ENCODE measurements around the gene PRPSAP1.
A peak's percentile ranks its signal among the peaks of the same experiment; 100 is the strongest.

Gene PRPSAP1

DNA sequence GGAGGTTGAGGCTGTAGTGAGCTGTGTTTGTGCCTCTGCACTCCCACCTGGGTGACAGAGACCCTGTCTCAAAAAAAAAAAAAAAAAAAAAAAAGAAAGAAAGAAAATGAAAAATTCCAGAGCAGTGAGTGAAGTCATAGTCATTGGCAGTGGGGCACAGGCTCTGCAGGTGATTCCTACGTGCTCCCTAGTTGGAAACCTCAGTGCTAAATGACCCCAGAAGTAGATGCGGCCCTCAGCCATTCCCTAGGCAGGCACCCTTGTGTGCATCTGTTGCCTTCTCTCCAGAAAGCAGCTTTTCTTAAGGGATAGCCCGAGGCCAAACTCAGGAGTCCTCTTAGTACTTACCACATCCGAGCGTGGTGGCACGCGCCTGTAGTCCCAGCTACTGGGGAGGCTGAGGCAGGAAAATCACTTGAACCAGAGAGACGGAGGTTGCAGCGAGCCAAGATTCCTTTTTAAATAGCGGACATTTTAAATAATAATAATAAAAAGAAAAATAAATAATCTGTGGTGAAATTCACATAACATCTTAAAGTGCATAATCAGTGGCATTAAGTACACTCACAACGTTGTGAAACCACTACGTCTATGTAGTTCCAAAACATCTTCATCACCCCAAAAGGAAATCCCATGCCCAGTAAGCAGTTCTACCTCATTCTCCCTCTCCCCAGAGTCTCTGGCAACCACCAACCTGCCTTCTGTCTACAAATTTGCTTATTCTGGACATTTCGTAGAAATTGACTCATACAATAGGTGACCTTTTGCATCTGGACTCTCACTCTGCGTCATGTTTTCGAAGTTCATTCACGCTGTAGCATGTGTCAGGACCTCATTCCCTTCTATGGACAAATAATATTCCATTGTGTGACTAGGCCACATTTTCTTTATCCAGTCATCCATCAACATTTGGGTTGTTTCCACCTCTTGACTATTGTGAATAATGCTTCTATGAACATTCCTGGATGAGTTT, 18.2 kb upstream of the PRPSAP1 start:
- TF ChIP-seq YY1 (IDR thresholded peaks at IDR 0.05; ENCODE audit: insufficient read depth, insufficient read length) (no peak), ZNF274 (IDR thresholded peaks at IDR 0.05; ENCODE audit: low read depth, low read length) (no peak), SUZ12 (IDR thresholded peaks at IDR 0.05; ENCODE audit: extremely low read depth, insufficient read depth, insufficient read length) (no peak)
- Histone ChIP-seq H3K4me3 (ENCODE audit: insufficient read length, low read depth) (no peak overlapping the region), H3K4me1 (ENCODE audit: insufficient read depth, insufficient read length) (peaks cover 18% of the 10 kb centered on the region), H3K27me3 (ENCODE audit: insufficient read depth, insufficient read length) (no peaks in the 10 kb centered on the region), H3K9ac (ENCODE audit: insufficient read length, low read depth) (no peak overlapping the region), H3K9me3 (ENCODE audit: insufficient read depth, low read length) (peaks cover 17% of the 10 kb centered on the region; the same call in 1 of the 2 replicates), H3K36me3 (ENCODE audit: insufficient read depth, insufficient read length, low read length) (no peaks in the 10 kb centered on the region)
- no peak for DNase-seq (ENCODE audit: low read depth, low spot score)

DNA sequence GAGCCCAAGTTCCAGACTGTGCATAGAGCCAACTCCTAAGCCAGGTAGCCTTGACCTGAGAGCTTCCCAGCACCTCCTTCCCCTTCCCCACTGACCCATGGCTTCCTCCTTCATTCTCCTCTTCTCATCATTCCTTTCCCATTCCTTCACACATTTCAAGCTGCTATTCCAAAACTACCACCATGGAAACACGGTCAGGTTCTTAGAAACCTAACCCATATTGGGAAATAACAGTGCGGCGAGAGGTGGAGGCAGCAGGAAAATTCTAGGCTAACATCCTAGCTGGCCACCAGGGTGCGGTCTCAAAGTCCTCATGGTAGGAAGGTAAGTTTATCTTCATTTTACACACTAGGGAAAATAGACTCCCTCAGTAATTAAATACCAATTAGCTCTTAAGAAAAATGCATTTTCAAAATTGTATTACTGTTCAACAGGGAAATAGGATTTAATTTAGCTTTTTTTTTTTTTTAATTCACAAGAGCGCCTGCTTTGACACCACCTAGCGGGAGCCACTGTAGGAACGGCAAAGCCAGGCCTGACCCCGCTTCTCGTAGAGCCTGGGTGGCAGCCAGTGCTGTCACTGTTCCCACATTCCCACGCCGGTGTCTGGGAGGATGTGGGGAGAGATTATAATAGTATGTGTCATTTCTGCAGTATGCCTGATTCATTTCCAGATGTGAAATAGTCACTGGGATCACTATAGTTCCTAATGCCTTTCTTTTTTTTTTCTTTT, 16.7 kb upstream of the PRPSAP1 start:
- TF ChIP-seq ZNF274 (IDR thresholded peaks at IDR 0.05; ENCODE audit: low read depth, low read length) (no peak), YY1 (IDR thresholded peaks at IDR 0.05; ENCODE audit: insufficient read depth, insufficient read length) (no peak), SUZ12 (IDR thresholded peaks at IDR 0.05; ENCODE audit: extremely low read depth, insufficient read depth, insufficient read length) (no peak)
- no peaks in the 10 kb centered on the region for H3K27me3 ChIP-seq (ENCODE audit: insufficient read depth, insufficient read length)
- peaks cover 17% of the 10 kb centered on the region; the same call in 1 of the 2 replicates for H3K9me3 ChIP-seq (ENCODE audit: insufficient read depth, low read length)
- no peak overlapping the region for H3K9ac ChIP-seq (ENCODE audit: insufficient read length, low read depth)
- DNase-seq (ENCODE audit: low read depth, low spot score), result no peak
- no peak overlapping the region for H3K4me3 ChIP-seq (ENCODE audit: insufficient read length, low read depth)
- peaks cover 23% of the 10 kb centered on the region for H3K4me1 ChIP-seq (ENCODE audit: insufficient read depth, insufficient read length)
- no peaks in the 10 kb centered on the region for H3K36me3 ChIP-seq (ENCODE audit: insufficient read depth, insufficient read length, low read length)

DNA sequence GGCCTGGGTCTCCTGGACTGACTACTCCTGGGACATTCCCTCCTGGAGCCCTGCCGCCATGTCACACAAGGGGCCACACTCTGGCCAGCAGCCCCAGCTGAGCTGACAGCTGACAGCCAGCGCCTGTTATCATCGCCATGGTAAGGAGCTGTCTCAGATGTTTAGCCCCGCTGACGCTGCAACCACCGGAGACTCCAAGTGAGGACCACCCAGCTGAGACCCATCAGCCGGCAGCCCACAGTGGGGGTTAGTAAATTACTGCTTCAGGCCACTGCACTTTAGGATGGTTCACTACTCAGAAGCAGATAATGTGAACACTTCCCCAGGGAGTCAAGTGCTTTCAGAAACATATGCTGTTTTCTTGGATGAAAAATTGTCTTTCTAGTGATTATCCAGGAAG, 16.1 kb upstream of the PRPSAP1 start:
- no peak for DNase-seq (ENCODE audit: low read depth, low spot score)
- no peaks in the 10 kb centered on the region for H3K27me3 ChIP-seq (ENCODE audit: insufficient read depth, insufficient read length)
- H3K9ac ChIP-seq (ENCODE audit: insufficient read length, low read depth), result no peak overlapping the region
- no peak overlapping the region for H3K4me3 ChIP-seq (ENCODE audit: insufficient read length, low read depth)
- peaks cover 17% of the 10 kb centered on the region; the same call in 1 of the 2 replicates for H3K9me3 ChIP-seq (ENCODE audit: insufficient read depth, low read length)
- TF ChIP-seq SUZ12 (IDR thresholded peaks at IDR 0.05; ENCODE audit: extremely low read depth, insufficient read depth, insufficient read length) (no peak), ZNF274 (IDR thresholded peaks at IDR 0.05; ENCODE audit: low read depth, low read length) (no peak), YY1 (IDR thresholded peaks at IDR 0.05; ENCODE audit: insufficient read depth, insufficient read length) (no peak)
- peaks cover 26% of the 10 kb centered on the region for H3K4me1 ChIP-seq (ENCODE audit: insufficient read depth, insufficient read length)
- H3K36me3 ChIP-seq (ENCODE audit: insufficient read depth, insufficient read length, low read length), result no peaks in the 10 kb centered on the region

DNA sequence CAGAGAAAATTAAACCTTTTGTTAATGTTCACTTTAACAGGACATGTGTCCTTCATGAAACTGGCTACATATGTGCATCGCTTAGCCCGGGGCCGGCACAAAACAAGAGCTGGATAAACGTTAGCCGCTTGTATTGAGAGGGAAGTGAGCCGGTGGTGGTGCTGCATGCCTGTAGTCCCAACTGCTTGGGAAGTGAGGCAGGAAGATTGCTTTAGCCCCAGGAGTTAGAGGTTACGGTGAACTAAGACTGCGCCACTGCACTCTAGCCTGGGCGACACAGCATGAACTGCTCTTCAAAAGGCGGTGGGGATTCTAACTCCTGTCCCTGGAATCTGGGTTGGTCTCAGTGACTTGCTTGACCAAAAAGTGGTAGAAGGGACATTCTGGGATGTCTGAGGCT, 15.7 kb upstream of the PRPSAP1 start:
- H3K36me3 ChIP-seq (ENCODE audit: insufficient read depth, insufficient read length, low read length), result no peaks in the 10 kb centered on the region
- H3K4me3 ChIP-seq (ENCODE audit: insufficient read length, low read depth), result no peak overlapping the region
- no peaks in the 10 kb centered on the region for H3K27me3 ChIP-seq (ENCODE audit: insufficient read depth, insufficient read length)
- TF ChIP-seq YY1 (IDR thresholded peaks at IDR 0.05; ENCODE audit: insufficient read depth, insufficient read length) (no peak), ZNF274 (IDR thresholded peaks at IDR 0.05; ENCODE audit: low read depth, low read length) (no peak), SUZ12 (IDR thresholded peaks at IDR 0.05; ENCODE audit: extremely low read depth, insufficient read depth, insufficient read length) (no peak)
- no peak for DNase-seq (ENCODE audit: low read depth, low spot score)
- peaks cover 26% of the 10 kb centered on the region for H3K4me1 ChIP-seq (ENCODE audit: insufficient read depth, insufficient read length)
- peaks cover 17% of the 10 kb centered on the region; the same call in 1 of the 2 replicates for H3K9me3 ChIP-seq (ENCODE audit: insufficient read depth, low read length)
- H3K9ac ChIP-seq (ENCODE audit: insufficient read length, low read depth), result peak overlapping the region; percentile 16

DNA sequence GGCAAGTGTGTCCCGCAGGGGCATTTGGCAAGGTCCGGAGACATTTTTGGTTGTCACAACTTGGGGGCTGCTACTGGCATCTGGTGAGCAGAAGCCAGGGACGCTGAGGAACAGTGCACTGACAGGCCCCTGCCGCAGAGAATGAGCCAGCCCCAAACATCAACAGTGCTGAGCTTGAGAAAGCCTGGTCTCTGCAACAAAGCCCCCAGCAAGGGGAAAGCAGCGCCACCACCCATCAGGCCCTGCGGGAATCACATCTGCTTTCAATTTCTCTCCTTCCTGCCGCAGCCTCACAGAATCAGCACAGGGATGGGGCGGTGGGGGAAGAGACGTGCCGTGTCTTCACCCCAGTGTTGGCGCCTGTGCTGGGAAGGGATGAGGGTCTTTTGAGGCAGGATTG, 14.8 kb upstream of the PRPSAP1 start:
- Histone ChIP-seq H3K4me3 (ENCODE audit: insufficient read length, low read depth) (no peak overlapping the region), H3K4me1 (ENCODE audit: insufficient read depth, insufficient read length) (peaks cover 21% of the 10 kb centered on the region), H3K36me3 (ENCODE audit: insufficient read depth, insufficient read length, low read length) (no peaks in the 10 kb centered on the region), H3K27me3 (ENCODE audit: insufficient read depth, insufficient read length) (no peaks in the 10 kb centered on the region), H3K9me3 (ENCODE audit: insufficient read depth, low read length) (peaks cover 17% of the 10 kb centered on the region; the same call in 1 of the 2 replicates), H3K9ac (ENCODE audit: insufficient read length, low read depth) (no peak overlapping the region)
- no peak for DNase-seq (ENCODE audit: low read depth, low spot score)
- TF ChIP-seq YY1 (IDR thresholded peaks at IDR 0.05; ENCODE audit: insufficient read depth, insufficient read length) (no peak), SUZ12 (IDR thresholded peaks at IDR 0.05; ENCODE audit: extremely low read depth, insufficient read depth, insufficient read length) (no peak), ZNF274 (IDR thresholded peaks at IDR 0.05; ENCODE audit: low read depth, low read length) (no peak)

DNA sequence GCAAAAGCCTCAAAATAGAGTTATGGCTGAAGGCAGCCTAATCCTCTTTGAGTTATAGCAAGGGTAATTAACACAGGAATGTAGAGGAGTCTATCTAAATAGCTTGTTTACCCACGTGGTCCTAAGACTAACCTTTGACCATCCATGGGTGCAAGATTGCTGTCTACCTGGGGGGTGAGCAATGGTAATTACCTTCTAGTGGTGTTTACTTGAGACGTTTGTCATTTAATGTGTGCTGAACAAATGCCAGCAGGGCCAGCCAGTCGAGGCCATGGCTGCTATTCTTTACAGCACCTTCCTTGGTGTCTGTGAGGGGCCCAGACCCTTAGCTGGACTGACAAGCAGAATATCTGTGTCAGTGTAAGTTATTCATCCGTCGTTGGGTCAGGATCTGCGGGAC, 13.9 kb upstream of the PRPSAP1 start:
- DNase-seq (ENCODE audit: low read depth, low spot score), result no peak
- H3K4me3 ChIP-seq (ENCODE audit: insufficient read length, low read depth), result no peak overlapping the region
- H3K36me3 ChIP-seq (ENCODE audit: insufficient read depth, insufficient read length, low read length), result no peaks in the 10 kb centered on the region
- peaks cover 21% of the 10 kb centered on the region for H3K4me1 ChIP-seq (ENCODE audit: insufficient read depth, insufficient read length)
- H3K27me3 ChIP-seq (ENCODE audit: insufficient read depth, insufficient read length), result no peaks in the 10 kb centered on the region
- no peak for TF ChIP-seq SUZ12 (IDR thresholded peaks at IDR 0.05; ENCODE audit: extremely low read depth, insufficient read depth, insufficient read length)
- TF ChIP-seq ZNF274 (IDR thresholded peaks at IDR 0.05; ENCODE audit: low read depth, low read length), result no peak
- TF ChIP-seq YY1 (IDR thresholded peaks at IDR 0.05; ENCODE audit: insufficient read depth, insufficient read length), result no peak
- H3K9me3 ChIP-seq (ENCODE audit: insufficient read depth, low read length), result peaks cover 17% of the 10 kb centered on the region; the same call in 1 of the 2 replicates
- no peak overlapping the region for H3K9ac ChIP-seq (ENCODE audit: insufficient read length, low read depth)

DNA sequence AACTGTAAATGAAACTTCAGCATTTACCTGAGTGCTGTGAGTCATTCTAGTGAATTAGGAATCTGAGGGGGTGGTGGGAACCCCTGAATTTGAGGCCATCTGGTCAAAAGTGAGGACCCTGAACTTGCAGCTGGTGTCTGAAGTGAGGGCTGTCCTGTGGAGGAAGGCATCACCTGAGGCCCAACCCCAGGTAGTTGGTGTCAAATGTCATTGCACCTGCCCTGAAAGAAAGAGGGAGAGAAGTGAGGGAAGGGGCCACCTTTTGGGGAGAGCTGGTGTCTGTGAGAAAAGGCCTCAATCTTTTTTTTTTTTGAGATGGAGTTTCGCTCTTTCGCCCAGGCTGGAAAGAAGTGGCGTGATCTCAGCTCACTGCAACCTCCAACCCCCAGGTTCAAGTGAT, 12.5 kb upstream of the PRPSAP1 start:
- H3K36me3 ChIP-seq (ENCODE audit: insufficient read depth, insufficient read length, low read length), result no peaks in the 10 kb centered on the region
- no peaks in the 10 kb centered on the region for H3K27me3 ChIP-seq (ENCODE audit: insufficient read depth, insufficient read length)
- peaks cover 17% of the 10 kb centered on the region; the same call in 1 of the 2 replicates for H3K9me3 ChIP-seq (ENCODE audit: insufficient read depth, low read length)
- H3K4me1 ChIP-seq (ENCODE audit: insufficient read depth, insufficient read length), result peaks cover 21% of the 10 kb centered on the region
- TF ChIP-seq ZNF274 (IDR thresholded peaks at IDR 0.05; ENCODE audit: low read depth, low read length) (no peak), SUZ12 (IDR thresholded peaks at IDR 0.05; ENCODE audit: extremely low read depth, insufficient read depth, insufficient read length) (no peak), YY1 (IDR thresholded peaks at IDR 0.05; ENCODE audit: insufficient read depth, insufficient read length) (no peak)
- DNase-seq (ENCODE audit: low read depth, low spot score), result no peak
- no peak overlapping the region for H3K9ac ChIP-seq (ENCODE audit: insufficient read length, low read depth)
- no peak overlapping the region for H3K4me3 ChIP-seq (ENCODE audit: insufficient read length, low read depth)

Data from NT2/D1 (cell line).